H1 (cell line): ENCODE measurements around the gene S100A10. TPM values are rescaled to one million over a fixed set of nuclear protein-coding genes. Genes with fewer than 3 reads are reported as not detected.

Experiments used
- CTCF ChIA-PET: fragments of 300-600 bp; sonication (Branson Sonifier 250); formaldehyde crosslinking; loops from one replicate; lab custom pipeline; 2021; ENCODE audit not compliant: partially characterized antibody; lab: Charles Lee
- POLR2A ChIA-PET: fragments of 300-600 bp; sonication (Branson Sonifier 250); formaldehyde crosslinking; loops from one replicate; lab custom pipeline; 2021; ENCODE audit warnings: inconsistent platforms; ENCODE audit not compliant: partially characterized antibody; lab: Charles Lee
- DNase-seq, 2 experiments: peaks; one replicate each; pipeline versions ENCODE4 v3.0.0 to v3.0.0-alpha.2; 2010 to 2022; ENCODE audit warnings: low spot score in 2 of 2, low read depth in 1 of 2, mixed read lengths in 1 of 2
- FAIRE-seq: peaks from 2 replicates; lab custom pipeline; 2011; peaks lifted over from hg19 to GRCh38; lab: Jason Lieb, UNC
- H2AFZ ChIP-seq: 2 replicates; pipeline ENCODE4 v1.8.1; 2012; ENCODE audit warnings: low read length, inconsistent platforms
- H2AK5ac ChIP-seq: 2 replicates; pipeline ENCODE4 v1.6.1; 2013; ENCODE audit warnings: low read depth, low read length
- H2BK120ac ChIP-seq: replicated peaks from 2 replicates; pipeline ENCODE3; 2013; ENCODE audit warnings: low read depth, low read length, inconsistent platforms
- H2BK12ac ChIP-seq: 2 replicates; pipeline ENCODE4 v1.6.1; 2013; ENCODE audit warnings: low read depth, low read length
- H2BK15ac ChIP-seq: 2 replicates; pipeline ENCODE4 v1.6.1; 2013; ENCODE audit warnings: low read length
- H2BK20ac ChIP-seq: 2 replicates; pipeline ENCODE4 v1.6.1; 2013; ENCODE audit warnings: low read length
- H2BK5ac ChIP-seq: 2 replicates; pipeline ENCODE4 v1.6.1; 2013; ENCODE audit warnings: low read depth, low read length
- H3K14ac ChIP-seq: 2 replicates; pipeline ENCODE4 v1.6.1; 2013; ENCODE audit warnings: inconsistent platforms; ENCODE audit not compliant: insufficient read length
- H3K18ac ChIP-seq: 2 replicates; pipeline ENCODE4 v1.6.1; 2013; ENCODE audit warnings: low read length; ENCODE audit errors: extremely low read depth
- H3K23ac ChIP-seq: 2 replicates; pipeline ENCODE4 v1.6.1; 2013; ENCODE audit warnings: inconsistent platforms; ENCODE audit not compliant: insufficient read length
- H3K23me2 ChIP-seq: 2 replicates; pipeline ENCODE4 v1.6.1; 2013; ENCODE audit warnings: low read depth, low read length
- H3K27ac ChIP-seq: 2 replicates; pipeline ENCODE4 v1.6.1; 2011; ENCODE audit warnings: low read depth, low read length, inconsistent platforms
- H3K27me3 ChIP-seq, 4 experiments: replicated peaks in 1 of 4; 1 replicate in 1 of 4; 2 replicates in 3 of 4; pipeline versions ENCODE4 v1.6.1 to v1.8.1; 2011 to 2013; ENCODE audit warnings: low read length in 3 of 4, mild to moderate bottlenecking in 3 of 4, inconsistent platforms in 2 of 4, mixed read lengths in 2 of 4, moderate library complexity in 1 of 4; ENCODE audit not compliant: control insufficient read depth in 3 of 4, insufficient read depth in 3 of 4; ENCODE audit errors: extremely low read depth in 1 of 4
- H3K36me3 ChIP-seq, 4 experiments: 2 replicates each; pipeline versions ENCODE4 v1.6.1 to v1.8.1; 2011 to 2013; ENCODE audit warnings: mild to moderate bottlenecking in 4 of 4, low read length in 3 of 4, moderate library complexity in 2 of 4, control low read depth in 1 of 4, inconsistent platforms in 1 of 4; ENCODE audit not compliant: insufficient read depth in 4 of 4, control insufficient read depth in 2 of 4
- H3K4ac ChIP-seq: replicated peaks from 2 replicates; pipeline ENCODE3; 2013; ENCODE audit warnings: low read length, low read depth, mixed read lengths, inconsistent platforms; ENCODE audit not compliant: insufficient read length
- H3K4me1 ChIP-seq, 4 experiments: replicated peaks in 1 of 4; 1 replicate in 1 of 4; 2 replicates in 3 of 4; pipeline versions ENCODE4 v1.6.1 to v1.8.1; 2011 to 2013; ENCODE audit warnings: low read length in 3 of 4, inconsistent platforms in 2 of 4, mixed read lengths in 1 of 4; ENCODE audit not compliant: insufficient read depth in 4 of 4, control insufficient read depth in 3 of 4
- H3K4me2 ChIP-seq, 2 experiments: 2 replicates each; pipeline versions ENCODE4 v1.6.1 to v1.8.1; 2011 to 2013; ENCODE audit warnings: low read depth in 2 of 2, low read length in 2 of 2, control low read depth in 1 of 2, inconsistent platforms in 1 of 2, mild to moderate bottlenecking in 1 of 2; ENCODE audit not compliant: insufficient read depth in 1 of 2
- H3K4me3 ChIP-seq, 4 experiments: fragments of 200-600, 300-600 bp in 1 of 4; sonication (generic), shearing (Covaris generic), sonication (Bioruptor Twin) in 1 of 4; 2 replicates each; pipeline versions ENCODE4 v1.5.1 to v1.8.1; 2011 to 2016; ENCODE audit warnings: low read length in 4 of 4, low read depth in 3 of 4, control low read depth in 2 of 4, inconsistent platforms in 2 of 4, mild to moderate bottlenecking in 2 of 4, mixed read lengths in 1 of 4, moderate library complexity in 1 of 4; ENCODE audit not compliant: insufficient read depth in 2 of 4; ENCODE audit errors: extremely low read depth in 1 of 4
- H3K56ac ChIP-seq: replicated peaks from 2 replicates; pipeline ENCODE3; 2013; ENCODE audit warnings: low read depth, mild to moderate bottlenecking, mixed read lengths, low read length, inconsistent platforms; ENCODE audit not compliant: insufficient read length
- H3K79me1 ChIP-seq: 2 replicates; pipeline ENCODE4 v1.6.1; 2013; ENCODE audit warnings: low read depth, low read length, control low read depth
- H3K79me2 ChIP-seq, 2 experiments: 2 replicates each; pipeline versions ENCODE4 v1.6.1 to v1.8.1; 2012 to 2013; ENCODE audit warnings: low read length in 2 of 2, mild to moderate bottlenecking in 2 of 2, inconsistent platforms in 1 of 2; ENCODE audit not compliant: insufficient read depth in 2 of 2, control insufficient read depth in 1 of 2
- H3K9ac ChIP-seq, 4 experiments: replicated peaks in 1 of 4; 1 replicate in 1 of 4; 2 replicates in 3 of 4; pipeline versions ENCODE4 v1.6.1 to v1.8.1; 2011 to 2013; ENCODE audit warnings: low read depth in 3 of 4, low read length in 3 of 4, control low read depth in 2 of 4, mild to moderate bottlenecking in 2 of 4, moderate library complexity in 2 of 4, inconsistent platforms in 1 of 4; ENCODE audit errors: extremely low read depth in 1 of 4
- H3K9me3 ChIP-seq, 2 experiments: 2 replicates each; pipeline versions ENCODE4 v1.6.1 to v1.8.1; 2012 to 2013; ENCODE audit warnings: mild to moderate bottlenecking in 2 of 2, moderate library complexity in 2 of 2, control low read depth in 1 of 2, inconsistent platforms in 1 of 2, low read depth in 1 of 2, low read length in 1 of 2, mixed read lengths in 1 of 2; ENCODE audit not compliant: insufficient read depth in 2 of 2
- H4K20me1 ChIP-seq, 2 experiments: replicated peaks in 1 of 2; 2 replicates each; pipeline versions ENCODE3 to v1.8.1; 2011 to 2013; ENCODE audit warnings: inconsistent platforms in 2 of 2, low read length in 2 of 2, mild to moderate bottlenecking in 1 of 2; ENCODE audit not compliant: insufficient read depth in 2 of 2, control insufficient read depth in 1 of 2
- H4K5ac ChIP-seq: 2 replicates; pipeline ENCODE4 v1.6.1; 2013; ENCODE audit warnings: low read length, low read depth, mixed read lengths, inconsistent platforms; ENCODE audit not compliant: insufficient read length
- H4K8ac ChIP-seq: 2 replicates; pipeline ENCODE4 v1.8.0; 2013; ENCODE audit warnings: mild to moderate bottlenecking, moderate library complexity, low read length, inconsistent platforms; ENCODE audit not compliant: insufficient read depth; ENCODE audit errors: extremely low read depth
- H4K91ac ChIP-seq: replicated peaks from 2 replicates; pipeline ENCODE3; 2013; ENCODE audit warnings: low read length, mixed read lengths, inconsistent platforms; ENCODE audit not compliant: insufficient read length
- BACH1 ChIP-seq: IDR thresholded peaks from 2 replicates; pipeline ENCODE4 v1.6.1; 2012; ENCODE audit warnings: low read length, improper control_type of control experiment
- HDAC2 ChIP-seq, 2 experiments: fragments of 300-600 bp in 1 of 2; sonication (generic) in 1 of 2; IDR thresholded peaks; 2 replicates each; pipeline ENCODE4 v1.6.1; 2011 to 2012; ENCODE audit warnings: low read depth in 2 of 2, low read length in 2 of 2, mild to moderate bottlenecking in 2 of 2, moderate library complexity in 2 of 2, borderline replicate concordance in 1 of 2, inconsistent platforms in 1 of 2
- WGBS, 2 experiments: shearing (Covaris generic) in 1 of 2; methylation state at CpG; one replicate each; pipeline versions ENCODE4 v1.1.6 to v1.1.7; 2013 to 2015; ENCODE audit warnings: low lambda C conversion rate in 2 of 2, mixed read lengths in 2 of 2, inconsistent platforms in 1 of 2, low coverage in 1 of 2, missing lambda C conversion rate in 1 of 2; ENCODE audit not compliant: insufficient replicate concordance in 2 of 2, insufficient coverage in 1 of 2, insufficient read length in 1 of 2; ENCODE audit errors: extremely low coverage in 1 of 2, missing lambda C conversion rate in 1 of 2; 5-methylcytosine and 5-hydroxymethylcytosine counted together
- polyA plus RNA-seq, 7 experiments: library from polyadenylated mRNA; depleted of rRNA in 3 of 7; stranded (reverse) in 5 of 7; unstranded in 2 of 7; fragments of >200 nt in 5 of 7; fragments of 200-250 nt in 2 of 7; gene quantifications; 1 replicate in 5 of 7; 2 replicates in 1 of 7; 4 replicates in 1 of 7; pipeline versions ENCODE4 v1.2.1 to v1.2.3, GENCODE V29; 2011 to 2013; ENCODE audit warnings: missing spikeins in 2 of 7, mixed read lengths in 2 of 7
- total RNA-seq: library from RNA; stranded (reverse); fragmentation: NEBNext Ultra II Directional; extraction: Animal tissue kit (Norgen Biotek cat#: 25700); gene quantifications from 2 replicates; pipeline ENCODE4 v1.2.1, GENCODE V29; 2021

S100A10 gene
- total and polyA plus RNA-seq, 2 of the 8 experiments (the other 6 are each of a cell fraction or from before 2014, with no cell fraction given), result 23.9 to 231 TPM

- Histone ChIP-seq H4K91ac (no peak overlapping the region), H2AFZ (no peak overlapping the region), H3K36me3 (no peaks in the 10 kb centered on the region), H4K5ac (no peak overlapping the region), H3K56ac (no peak overlapping the region), H4K20me1 (no peaks in the 10 kb centered on the region), H3K23ac (no peak overlapping the region), H3K9ac (no peak overlapping the region), H2BK15ac (no peak overlapping the region), H2BK12ac (no peak overlapping the region), H3K4me2 (no peak overlapping the region), H4K8ac (no peak overlapping the region; the same call in 1 of the 2 replicates), H3K4me3 (no peak overlapping the region), H3K27me3 (no peaks in the 10 kb centered on the region), H3K18ac (no peak overlapping the region), H3K79me2 (no peaks in the 10 kb centered on the region), H3K79me1 (no peaks in the 10 kb centered on the region), H2BK20ac (no peak overlapping the region), H3K4ac (no peak overlapping the region), H2AK5ac (no peak overlapping the region), H2BK120ac (no peak overlapping the region), H3K9me3 (no peaks in the 10 kb centered on the region), H3K23me2 (no peaks in the 10 kb centered on the region; the same call in 1 of the 2 replicates), H3K14ac (no peak overlapping the region), H2BK5ac (no peak overlapping the region), H3K27ac (no peak overlapping the region), H3K4me1 (no peaks in the 10 kb centered on the region)
- POLR2A ChIA-PET, result interaction anchor here (1.0 to 1.6 kb wide), 2 partner anchors 30 to 34 kb away, joined by 3 to 4 read pairs; partner anchors contain the start of gene THEM4
- no peak for FAIRE-seq
- WGBS, 2 experiments, result 88% methylated on average over 3 of the region's 3 CpGs; no CpG with 5 or more reads in 1 of the 2 experiments
- DNase-seq, result no peak
- TF ChIP-seq HDAC2 (IDR thresholded peaks at IDR 0.05; ENCODE audit: borderline replicate concordance in 1 of 2, low read depth in 2 of 2, low read length in 2 of 2) (no peak), BACH1 (peak; percentile 25; the same call in 1 of the 2 replicates)
- TF ChIP-seq, all 59 proteins: peak for 1
- CTCF ChIA-PET, result interaction anchor here (1.0 to 11.3 kb wide), 8 partner anchors 28 to 96 kb away, joined by 3 to 180 read pairs (median 4); no protein-coding TSS in a partner anchor
Observed at GRCh38 chr1:151939141-151939540, 54.5 kb downstream of the S100A10 start.
